ENCODE data around the gene C4BPA.

Gene C4BPA

DNA sequence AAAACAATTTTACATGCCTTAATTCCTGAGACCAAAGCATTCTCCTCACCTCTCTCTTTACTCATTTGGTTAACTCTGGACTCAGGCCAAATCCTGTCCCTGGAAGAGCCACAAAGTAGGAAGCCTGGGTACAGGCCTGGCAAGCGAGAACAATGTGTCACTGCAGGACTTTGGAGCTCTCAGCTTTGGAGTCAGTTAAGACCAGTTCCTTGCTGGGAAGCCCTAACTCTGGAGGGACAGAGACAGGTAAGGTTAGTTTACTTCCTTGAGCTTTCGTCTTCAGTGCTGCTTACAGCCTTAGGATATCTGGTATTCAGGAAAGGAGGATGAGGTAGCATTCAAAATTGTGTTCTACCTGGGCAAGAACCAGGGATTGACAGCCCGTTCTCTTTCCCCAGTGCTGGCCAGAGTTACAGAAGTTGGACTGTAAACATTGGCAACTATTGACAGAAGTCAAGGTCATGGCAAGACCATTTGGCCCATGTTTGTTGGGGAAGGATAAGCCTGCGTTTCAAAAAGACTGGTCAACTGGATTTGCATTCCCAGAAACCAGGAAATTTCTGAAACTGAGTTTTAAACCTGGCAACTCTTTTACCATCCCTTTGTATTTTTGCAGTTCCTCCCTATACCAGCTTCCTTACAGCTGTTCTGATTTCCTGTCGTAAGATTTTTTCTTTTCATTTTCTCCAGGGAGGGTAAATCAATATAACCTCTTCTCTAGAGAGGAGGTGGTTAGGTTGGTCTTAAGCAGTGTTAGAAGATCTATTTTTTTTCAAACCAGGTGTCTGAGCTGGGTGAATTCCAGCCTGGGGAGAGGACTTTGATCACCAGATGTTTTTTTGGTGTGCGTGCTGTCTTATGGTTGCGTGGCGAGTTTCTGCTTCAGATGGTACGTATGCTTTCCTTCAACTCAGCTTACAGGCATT is 15.1 kb upstream of the C4BPA start, which contains the start of gene C4BPB:
C4BPB (plus strand) TSS at position 160 of the 926 bp plus-strand sequence; CDS start at position 832, 672 bp downstream.
- no peak within 1 kb of the TSS for H3K9ac ChIP-seq (ENCODE audit: low read length)
- TF ChIP-seq EZH2 (IDR thresholded peaks at IDR 0.05; ENCODE audit: borderline replicate concordance, low read length): no peak
- TF ChIP-seq, protein P1, sequence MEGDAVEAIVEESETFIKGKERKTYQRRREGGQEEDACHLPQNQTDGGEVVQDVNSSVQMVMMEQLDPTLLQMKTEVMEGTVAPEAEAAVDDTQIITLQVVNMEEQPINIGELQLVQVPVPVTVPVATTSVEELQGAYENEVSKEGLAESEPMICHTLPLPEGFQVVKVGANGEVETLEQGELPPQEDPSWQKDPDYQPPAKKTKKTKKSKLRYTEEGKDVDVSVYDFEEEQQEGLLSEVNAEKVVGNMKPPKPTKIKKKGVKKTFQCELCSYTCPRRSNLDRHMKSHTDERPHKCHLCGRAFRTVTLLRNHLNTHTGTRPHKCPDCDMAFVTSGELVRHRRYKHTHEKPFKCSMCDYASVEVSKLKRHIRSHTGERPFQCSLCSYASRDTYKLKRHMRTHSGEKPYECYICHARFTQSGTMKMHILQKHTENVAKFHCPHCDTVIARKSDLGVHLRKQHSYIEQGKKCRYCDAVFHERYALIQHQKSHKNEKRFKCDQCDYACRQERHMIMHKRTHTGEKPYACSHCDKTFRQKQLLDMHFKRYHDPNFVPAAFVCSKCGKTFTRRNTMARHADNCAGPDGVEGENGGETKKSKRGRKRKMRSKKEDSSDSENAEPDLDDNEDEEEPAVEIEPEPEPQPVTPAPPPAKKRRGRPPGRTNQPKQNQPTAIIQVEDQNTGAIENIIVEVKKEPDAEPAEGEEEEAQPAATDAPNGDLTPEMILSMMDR (IDR thresholded peaks at IDR 0.05; ENCODE audit: low read length): no peak

DNA sequence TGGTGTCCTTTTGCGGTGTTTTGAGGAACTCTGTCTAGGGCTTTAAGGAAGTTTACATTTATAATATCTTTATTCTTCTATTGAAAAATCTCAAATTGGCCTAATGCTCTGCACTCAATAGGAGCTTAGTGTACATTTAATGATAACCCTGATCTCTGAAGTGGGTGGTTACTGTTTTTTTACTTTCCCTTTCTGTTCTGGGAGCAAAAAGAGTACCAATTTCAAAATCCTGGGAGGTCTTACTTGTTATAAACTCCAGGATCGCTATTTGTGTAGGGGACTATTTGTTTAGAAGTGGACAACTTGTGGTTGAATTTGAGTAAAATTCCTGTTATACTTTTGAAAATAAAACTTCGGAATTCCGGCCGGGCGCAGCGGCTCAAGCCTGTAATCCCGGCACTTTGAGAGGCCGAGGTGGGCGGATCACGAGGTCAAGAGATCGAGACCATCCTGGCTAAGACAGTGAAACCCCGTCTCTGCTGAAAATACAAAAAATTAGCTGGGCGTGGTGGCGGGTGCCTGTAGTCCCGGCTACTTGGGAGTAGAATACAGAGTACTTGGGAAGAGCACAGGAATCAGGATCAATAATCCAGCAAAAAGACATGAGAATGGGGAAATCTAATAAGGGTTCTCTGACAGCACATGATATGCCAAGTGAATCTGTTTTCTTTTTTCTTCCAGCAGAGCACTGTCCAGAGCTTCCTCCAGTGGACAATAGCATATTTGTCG is 14.2 kb upstream of the C4BPA start:
- Histone ChIP-seq H3K9me2 (ENCODE audit: low read depth, low read length) (no peaks in the 10 kb centered on the region), H3K36me3 (ENCODE audit: insufficient read depth, low read length) (no peaks in the 10 kb centered on the region), H3K27ac (ENCODE audit: low read depth, low read length, poor library complexity, severe bottlenecking) (no peak overlapping the region), H3K9ac (ENCODE audit: low read length) (no peak overlapping the region), H3K4me3 (ENCODE audit: low read depth, low read length, poor library complexity, severe bottlenecking) (no peak overlapping the region), H3K79me2 (ENCODE audit: insufficient read depth, low read length) (no peaks in the 10 kb centered on the region), H3K4me1 (ENCODE audit: insufficient read depth, low read length, severe bottlenecking) (no peaks in the 10 kb centered on the region), H3K27me3 (ENCODE audit: insufficient read depth, low read length) (no peaks in the 10 kb centered on the region), H3K9me3 (ENCODE audit: low read length) (no peaks in the 10 kb centered on the region), H3K4me2 (ENCODE audit: low read length) (no peak overlapping the region), H4K20me1 (ENCODE audit: insufficient read depth, low read length) (no peaks in the 10 kb centered on the region), H3F3A (ENCODE audit: insufficient read depth, low read length) (no peaks in the 10 kb centered on the region), H2AFZ (ENCODE audit: low read length) (no peak overlapping the region)
- TF ChIP-seq, protein P1 (IDR thresholded peaks at IDR 0.05; ENCODE audit: low read length): no peak
- no peak for TF ChIP-seq EZH2 (IDR thresholded peaks at IDR 0.05; ENCODE audit: borderline replicate concordance, low read length)

More for the DNA sequence above, 15.1 kb upstream of the C4BPA start, which contains the start of gene C4BPB:
- Histone ChIP-seq H3K4me2 (ENCODE audit: low read length) (no peak within 1 kb of the TSS), H3K79me2 (ENCODE audit: insufficient read depth, low read length) (no peaks in the 10 kb centered on the region), H3F3A (ENCODE audit: insufficient read depth, low read length) (no peaks in the 10 kb centered on the region), H2AFZ (ENCODE audit: low read length) (no peak within 1 kb of the TSS), H3K4me1 (ENCODE audit: insufficient read depth, low read length, severe bottlenecking) (no peaks in the 10 kb centered on the region), H4K20me1 (ENCODE audit: insufficient read depth, low read length) (no peaks in the 10 kb centered on the region), H3K27me3 (ENCODE audit: insufficient read depth, low read length) (no peaks in the 10 kb centered on the region), H3K4me3 (ENCODE audit: low read depth, low read length, poor library complexity, severe bottlenecking) (no peak within 1 kb of the TSS), H3K27ac (ENCODE audit: low read depth, low read length, poor library complexity, severe bottlenecking) (no peak within 1 kb of the TSS), H3K9me3 (ENCODE audit: low read length) (no peaks in the 10 kb centered on the region), H3K9me2 (ENCODE audit: low read depth, low read length) (no peaks in the 10 kb centered on the region), H3K36me3 (ENCODE audit: insufficient read depth, low read length) (no peaks in the 10 kb centered on the region)

DNA sequence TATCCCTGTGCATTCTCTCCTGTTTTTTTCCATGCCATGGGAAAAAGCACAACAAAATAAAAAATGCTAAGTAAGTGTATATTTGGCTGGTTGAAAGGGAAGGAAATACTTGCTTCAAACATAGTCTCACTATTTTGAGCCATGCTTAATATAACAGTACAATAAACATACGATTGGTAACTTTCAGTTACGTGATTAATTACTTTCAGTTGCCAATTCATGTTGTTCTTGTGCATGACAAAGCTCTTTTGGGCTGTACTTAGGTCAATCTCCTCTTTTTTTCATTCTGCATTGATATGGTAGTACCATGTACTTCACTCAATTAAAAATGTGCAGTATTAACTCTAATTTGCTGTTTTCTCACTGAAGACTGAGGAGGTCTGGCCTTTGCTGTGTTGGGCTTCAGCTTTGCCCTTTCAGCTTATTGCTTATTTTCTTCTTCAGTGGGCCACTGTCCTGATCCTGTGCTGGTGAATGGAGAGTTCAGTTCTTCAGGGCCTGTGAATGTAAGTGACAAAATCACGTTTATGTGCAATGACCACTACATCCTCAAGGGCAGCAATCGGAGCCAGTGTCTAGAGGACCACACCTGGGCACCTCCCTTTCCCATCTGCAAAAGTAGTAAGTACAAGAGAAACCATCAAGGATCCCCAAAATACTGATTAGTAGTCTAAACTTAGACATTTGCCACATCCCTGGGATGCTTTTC is 12.7 kb upstream of the C4BPA start:
- no peaks in the 10 kb centered on the region for H3K36me3 ChIP-seq (ENCODE audit: insufficient read depth, low read length)
- H3K9me2 ChIP-seq (ENCODE audit: low read depth, low read length): no peaks in the 10 kb centered on the region
- H3K4me1 ChIP-seq (ENCODE audit: insufficient read depth, low read length, severe bottlenecking): no peaks in the 10 kb centered on the region
- H3K4me2 ChIP-seq (ENCODE audit: low read length): no peak overlapping the region
- no peak overlapping the region for H3K27ac ChIP-seq (ENCODE audit: low read depth, low read length, poor library complexity, severe bottlenecking)
- TF ChIP-seq EZH2 (IDR thresholded peaks at IDR 0.05; ENCODE audit: borderline replicate concordance, low read length): no peak
- TF ChIP-seq, protein P1 (IDR thresholded peaks at IDR 0.05; ENCODE audit: low read length): no peak
- H3K4me3 ChIP-seq (ENCODE audit: low read depth, low read length, poor library complexity, severe bottlenecking): no peak overlapping the region
- no peaks in the 10 kb centered on the region for H3K27me3 ChIP-seq (ENCODE audit: insufficient read depth, low read length)
- no peak overlapping the region for H2AFZ ChIP-seq (ENCODE audit: low read length)
- H4K20me1 ChIP-seq (ENCODE audit: insufficient read depth, low read length): no peaks in the 10 kb centered on the region
- no peak overlapping the region for H3K9ac ChIP-seq (ENCODE audit: low read length)
- H3K79me2 ChIP-seq (ENCODE audit: insufficient read depth, low read length): no peaks in the 10 kb centered on the region
- H3F3A ChIP-seq (ENCODE audit: insufficient read depth, low read length): no peaks in the 10 kb centered on the region
- H3K9me3 ChIP-seq (ENCODE audit: low read length): no peaks in the 10 kb centered on the region
